Neutrophil (primary cell): ENCODE results near the gene PAPOLA.

Experiments
- H3K27ac ChIP-seq: fragments of 200-600 bp; sonication (generic); 2 replicates; pipeline ENCODE4 v1.5.1; 2016; ENCODE audit warnings: mild to moderate bottlenecking, moderate library complexity
- H3K27me3 ChIP-seq: fragments of 200-600 bp; sonication (generic); 2 replicates; pipeline ENCODE4 v1.6.0; 2016; ENCODE audit warnings: mild to moderate bottlenecking
- H3K36me3 ChIP-seq: fragments of 200-600 bp; sonication (generic); 2 replicates; pipeline ENCODE4 v1.5.1; 2017
- H3K4me1 ChIP-seq, 2 experiments: fragments of 200-600 bp in 1 of 2; sonication (generic) in 1 of 2; 1 replicate in 1 of 2; 2 replicates in 1 of 2; pipeline versions ENCODE4 v1.5.1 to v1.6.1; 2013 to 2016; ENCODE audit warnings: low read depth in 1 of 2, low read length in 1 of 2, mild to moderate bottlenecking in 1 of 2, moderate library complexity in 1 of 2; ENCODE audit not compliant: control insufficient read depth in 1 of 2, insufficient read depth in 1 of 2
- H3K4me3 ChIP-seq, 2 experiments: fragments of 200-600 bp in 1 of 2; sonication (generic) in 1 of 2; 1 replicate in 1 of 2; 2 replicates in 1 of 2; pipeline ENCODE4 v1.5.1; 2013 to 2016; ENCODE audit warnings: low read depth in 1 of 2, low read length in 1 of 2, mild to moderate bottlenecking in 1 of 2, moderate library complexity in 1 of 2
- H3K9me3 ChIP-seq: fragments of 200-600 bp; sonication (generic); 2 replicates; pipeline ENCODE4 v1.5.1; 2016
- CTCF ChIP-seq: fragments of 200-600 bp; sonication (generic); IDR thresholded peaks from 2 replicates; pipeline ENCODE4 v1.5.1; 2016; ENCODE audit warnings: antibody characterized with exemption

The PAPOLA gene

DNA sequence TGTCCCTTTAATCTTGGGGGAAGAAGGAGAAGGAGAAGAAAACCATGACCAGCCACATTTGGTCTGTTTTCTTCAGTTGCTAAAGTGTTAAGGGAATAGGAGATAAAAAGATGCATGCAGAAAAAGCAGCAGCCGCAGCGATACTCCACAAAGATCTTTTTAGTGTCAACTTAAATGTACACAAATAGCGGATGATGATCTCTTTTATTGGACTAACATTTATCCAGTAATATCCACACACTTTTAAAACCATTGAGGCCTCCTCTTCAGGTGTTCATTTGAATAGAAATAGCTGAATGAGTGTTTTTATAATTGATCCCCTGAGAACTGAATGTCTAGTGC is 83.5 kb downstream of the PAPOLA start:
- TF ChIP-seq CTCF = no peak
- no peaks in the 10 kb centered on the region for H3K36me3 ChIP-seq
- H3K27ac ChIP-seq = no peak overlapping the region
- no peaks in the 10 kb centered on the region for H3K4me1 ChIP-seq
- peaks cover 82% of the 10 kb centered on the region for H3K27me3 ChIP-seq
- no peaks in the 10 kb centered on the region for H3K9me3 ChIP-seq
- no peak overlapping the region for H3K4me3 ChIP-seq

GRCh38 chr14:96586056-96586455 is 83.9 kb downstream of the PAPOLA start:
- Histone ChIP-seq H3K4me3 (no peak overlapping the region), H3K4me1 (no peaks in the 10 kb centered on the region), H3K36me3 (no peaks in the 10 kb centered on the region), H3K27me3 (peaks cover 86% of the 10 kb centered on the region), H3K27ac (no peak overlapping the region), H3K9me3 (no peaks in the 10 kb centered on the region)
- no peak for TF ChIP-seq CTCF

DNA sequence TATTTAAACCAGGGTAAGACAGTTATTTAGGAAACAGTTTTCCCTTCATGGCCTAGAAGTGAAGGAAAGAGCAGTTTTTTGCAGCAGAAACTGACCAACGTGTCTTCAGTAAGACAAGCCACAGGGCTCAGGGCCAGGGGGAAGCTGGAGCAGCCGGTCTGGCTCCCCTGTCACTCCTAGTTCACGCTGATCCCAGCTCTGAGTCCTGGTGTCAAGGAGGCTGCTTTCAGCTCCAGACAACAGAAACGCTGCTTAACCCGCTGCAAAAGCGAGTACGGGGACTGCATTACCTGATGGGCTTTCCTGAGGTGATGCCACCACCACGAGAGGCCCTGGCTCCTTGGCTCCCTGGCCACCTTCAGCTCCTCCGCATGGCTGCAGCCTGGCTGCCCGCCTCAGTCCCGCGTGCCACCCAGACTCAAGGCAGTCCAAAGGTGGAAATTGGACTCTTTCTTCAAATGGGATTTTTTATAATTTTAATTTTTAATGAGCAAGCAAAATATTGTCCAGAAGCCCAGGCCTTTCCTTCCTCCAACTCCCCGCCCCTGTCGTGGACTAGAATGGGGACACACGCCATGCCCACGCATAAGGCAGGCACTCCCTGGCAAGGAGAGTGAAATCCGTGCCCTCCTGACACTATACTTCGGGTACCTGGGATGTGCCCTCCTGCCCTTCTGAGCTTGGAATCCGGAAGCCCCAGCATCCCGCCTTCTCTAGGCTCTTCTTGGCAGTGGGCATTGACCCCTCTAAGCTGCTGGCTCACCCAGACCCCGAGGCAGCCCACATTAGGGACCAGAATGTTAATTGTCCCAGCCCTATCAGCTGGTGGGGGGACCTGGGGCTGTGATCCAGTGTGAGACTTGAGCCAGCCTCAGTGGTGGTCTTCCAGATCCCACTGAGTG is 85.0 kb downstream of the PAPOLA start:
- Histone ChIP-seq H3K36me3 (no peaks in the 10 kb centered on the region), H3K4me1 (no peaks in the 10 kb centered on the region), H3K9me3 (no peaks in the 10 kb centered on the region), H3K27ac (no peak overlapping the region), H3K27me3 (peaks cover 98% of the 10 kb centered on the region), H3K4me3 (no peak overlapping the region)
- TF ChIP-seq CTCF = no peak

DNA sequence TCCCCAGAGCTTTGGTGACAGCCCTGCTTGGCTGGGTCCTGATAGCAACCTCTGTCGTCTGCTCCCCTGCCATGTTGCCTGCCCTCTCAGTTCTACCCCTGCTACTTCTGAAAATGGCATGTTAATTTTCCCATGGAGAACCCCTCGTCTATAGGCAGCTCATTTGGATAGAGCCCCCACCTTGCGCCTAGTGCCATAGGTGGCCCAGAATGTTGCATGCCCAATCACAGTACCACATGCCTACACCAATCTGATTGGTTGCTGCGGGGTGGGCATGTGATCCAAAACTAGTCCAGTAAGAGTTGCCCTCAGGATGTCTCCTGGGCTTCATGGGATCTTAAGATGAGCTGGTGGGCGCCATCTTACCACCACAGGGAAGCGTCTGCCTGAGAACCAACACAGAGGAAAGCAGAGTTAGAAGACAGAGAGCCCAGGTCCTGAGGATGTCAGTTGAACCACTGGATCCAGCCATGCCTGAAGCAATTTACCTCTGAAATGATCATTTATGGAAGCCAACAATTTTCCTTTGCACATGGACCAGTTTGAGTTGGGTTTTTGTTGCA is 85.7 kb downstream of the PAPOLA start:
- H3K36me3 ChIP-seq = no peaks in the 10 kb centered on the region
- H3K4me3 ChIP-seq = no peak overlapping the region
- H3K9me3 ChIP-seq = no peaks in the 10 kb centered on the region
- TF ChIP-seq CTCF = no peak
- peaks cover 4 to 5% of the 10 kb centered on the region in 2 experiments for H3K4me1 ChIP-seq
- peaks cover 100% of the 10 kb centered on the region for H3K27me3 ChIP-seq
- no peak overlapping the region for H3K27ac ChIP-seq

DNA sequence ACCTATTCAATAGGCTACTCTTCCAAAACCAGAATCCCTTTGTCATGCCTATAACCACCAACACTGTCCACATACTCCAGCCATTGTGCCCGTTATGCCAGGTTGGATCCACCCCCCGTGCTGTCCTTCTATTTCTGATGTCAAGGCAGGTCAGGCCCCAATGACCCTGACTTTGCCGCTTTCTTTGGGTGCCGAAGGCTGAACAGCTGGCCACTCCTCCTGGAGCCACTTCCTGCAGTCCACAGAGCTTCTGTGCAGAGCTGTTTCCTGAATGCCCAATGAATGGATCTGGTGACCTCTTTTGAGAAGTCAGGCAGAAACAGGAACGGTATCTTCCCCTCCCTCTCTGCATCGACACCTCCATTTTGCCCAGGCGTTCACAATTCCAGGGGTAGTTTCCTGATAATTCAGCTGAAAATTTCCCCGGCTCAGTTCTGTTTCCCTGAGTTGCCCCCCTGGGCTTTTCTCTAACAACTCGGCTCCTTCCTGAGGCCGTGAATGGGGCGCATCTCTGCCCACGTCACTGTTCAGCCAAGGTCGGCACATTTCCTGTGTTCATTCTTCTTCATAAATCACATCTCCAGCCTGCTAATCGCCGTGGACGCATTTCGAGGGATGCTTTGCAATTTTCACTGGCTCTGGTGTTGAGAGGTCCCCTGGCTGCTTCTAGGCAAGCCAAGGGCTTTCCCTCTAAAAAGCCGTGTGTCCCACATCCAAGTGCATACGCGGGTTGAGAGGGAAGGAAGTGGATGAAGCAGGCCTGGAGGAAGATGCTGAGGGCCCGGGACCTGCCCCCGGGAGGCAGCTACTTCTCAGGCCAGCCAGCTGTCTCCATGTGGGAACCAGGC is 86.5 kb downstream of the PAPOLA start:
- Histone ChIP-seq H3K27me3 (peaks cover 100% of the 10 kb centered on the region), H3K4me3 (no peak overlapping the region), H3K27ac (no peak overlapping the region), H3K36me3 (no peaks in the 10 kb centered on the region), H3K9me3 (no peaks in the 10 kb centered on the region), H3K4me1 (peaks cover 4 to 5% of the 10 kb centered on the region in 2 experiments)
- no peak for TF ChIP-seq CTCF
